ENCODE measurements around the gene SPZ1. TPM values are rescaled to one million over a fixed set of nuclear protein-coding genes. Genes with fewer than 3 reads are reported as not detected.
A peak's percentile ranks its signal among the peaks of the same experiment; 100 is the strongest.

Gene SPZ1
- total and polyA plus RNA-seq, 8 donors = not detected

GRCh38 chr5:80277191-80277590, 42.6 kb upstream of the SPZ1 start:
- TF ChIP-seq, protein P1, sequence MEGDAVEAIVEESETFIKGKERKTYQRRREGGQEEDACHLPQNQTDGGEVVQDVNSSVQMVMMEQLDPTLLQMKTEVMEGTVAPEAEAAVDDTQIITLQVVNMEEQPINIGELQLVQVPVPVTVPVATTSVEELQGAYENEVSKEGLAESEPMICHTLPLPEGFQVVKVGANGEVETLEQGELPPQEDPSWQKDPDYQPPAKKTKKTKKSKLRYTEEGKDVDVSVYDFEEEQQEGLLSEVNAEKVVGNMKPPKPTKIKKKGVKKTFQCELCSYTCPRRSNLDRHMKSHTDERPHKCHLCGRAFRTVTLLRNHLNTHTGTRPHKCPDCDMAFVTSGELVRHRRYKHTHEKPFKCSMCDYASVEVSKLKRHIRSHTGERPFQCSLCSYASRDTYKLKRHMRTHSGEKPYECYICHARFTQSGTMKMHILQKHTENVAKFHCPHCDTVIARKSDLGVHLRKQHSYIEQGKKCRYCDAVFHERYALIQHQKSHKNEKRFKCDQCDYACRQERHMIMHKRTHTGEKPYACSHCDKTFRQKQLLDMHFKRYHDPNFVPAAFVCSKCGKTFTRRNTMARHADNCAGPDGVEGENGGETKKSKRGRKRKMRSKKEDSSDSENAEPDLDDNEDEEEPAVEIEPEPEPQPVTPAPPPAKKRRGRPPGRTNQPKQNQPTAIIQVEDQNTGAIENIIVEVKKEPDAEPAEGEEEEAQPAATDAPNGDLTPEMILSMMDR (IDR thresholded peaks at IDR 0.05) = no peak
- no peak for TF ChIP-seq EP300 (IDR thresholded peaks at IDR 0.05)
- TF ChIP-seq POLR2A (IDR thresholded peaks at IDR 0.05) = no peak
- TF ChIP-seq POLR2AphosphoS5 (IDR thresholded peaks at IDR 0.05) = no peak
- no peaks in the 10 kb centered on the region for H3K4me1 ChIP-seq
- H3K4me3 ChIP-seq = no peak overlapping the region
- WGBS, 5 donors = 52 to 63% (median 59%) methylated on average over 2 of the region's 2 CpGs
- no peaks in the 10 kb centered on the region for H3K36me3 ChIP-seq
- H3K27ac ChIP-seq = no peak overlapping the region
- H3K9me3 ChIP-seq = no peaks in the 10 kb centered on the region
- DNase-seq = peak in 1 of 2 donors; percentile 32
- intact Hi-C loops (cut with DNase I; ENCODE audit: low total_unique reads) = loop anchor here (10.0 kb wide), 1 partner anchor 172 kb away; no protein-coding TSS in a partner anchor
- H3K27me3 ChIP-seq = no peaks in the 10 kb centered on the region

GRCh38 chr5:80282054-80282453, 37.7 kb upstream of the SPZ1 start:
- H3K4me3 ChIP-seq = no peak overlapping the region
- WGBS, 5 donors = 53 to 68% (median 64%) methylated on average over 3 of the region's 3 CpGs
- no peaks in the 10 kb centered on the region for H3K9me3 ChIP-seq
- H3K27ac ChIP-seq = no peak overlapping the region
- H3K4me1 ChIP-seq = no peaks in the 10 kb centered on the region
- TF ChIP-seq, protein P1 (IDR thresholded peaks at IDR 0.05) = no peak
- no peak for TF ChIP-seq POLR2AphosphoS5 (IDR thresholded peaks at IDR 0.05)
- TF ChIP-seq EP300 (IDR thresholded peaks at IDR 0.05) = no peak
- TF ChIP-seq POLR2A (IDR thresholded peaks at IDR 0.05) = no peak
- no peak for DNase-seq
- no peaks in the 10 kb centered on the region for H3K36me3 ChIP-seq
- intact Hi-C loops (cut with DNase I; ENCODE audit: low total_unique reads) = no loop called here
- H3K27me3 ChIP-seq = no peaks in the 10 kb centered on the region

DNA sequence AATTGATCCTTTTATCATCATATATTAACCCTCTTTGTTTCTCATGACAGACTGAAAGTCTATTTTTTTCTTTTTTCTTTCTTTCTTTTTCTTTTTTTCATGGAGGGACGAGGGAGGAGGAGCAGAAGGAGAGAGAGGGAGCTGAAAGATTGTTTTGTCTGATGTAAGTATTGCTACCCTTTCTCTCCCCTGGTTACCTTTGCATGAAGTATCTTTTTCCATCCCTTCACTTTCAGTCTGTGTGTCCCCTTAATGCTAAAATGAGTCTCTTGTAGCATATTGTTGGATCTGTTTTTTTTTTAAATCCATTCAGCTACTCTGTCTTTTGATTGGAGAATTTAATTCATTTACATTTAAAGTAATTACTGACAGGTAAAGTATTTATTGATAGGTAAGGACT, 36.4 kb upstream of the SPZ1 start:
- H3K4me1 ChIP-seq = no peaks in the 10 kb centered on the region
- TF ChIP-seq, protein P1 (IDR thresholded peaks at IDR 0.05) = no peak
- TF ChIP-seq EP300 (IDR thresholded peaks at IDR 0.05) (no peak), POLR2A (IDR thresholded peaks at IDR 0.05) (no peak), POLR2AphosphoS5 (IDR thresholded peaks at IDR 0.05) (no peak)
- no peaks in the 10 kb centered on the region for H3K36me3 ChIP-seq
- H3K4me3 ChIP-seq = no peak overlapping the region
- WGBS, 5 donors = 55 to 93% (median 63%) methylated on average over 1 of the region's 1 CpG
- H3K9me3 ChIP-seq = no peaks in the 10 kb centered on the region
- no peaks in the 10 kb centered on the region for H3K27me3 ChIP-seq
- no peak overlapping the region for H3K27ac ChIP-seq
- intact Hi-C loops (cut with DNase I; ENCODE audit: low total_unique reads) = no loop called here
- no peak for DNase-seq

DNA sequence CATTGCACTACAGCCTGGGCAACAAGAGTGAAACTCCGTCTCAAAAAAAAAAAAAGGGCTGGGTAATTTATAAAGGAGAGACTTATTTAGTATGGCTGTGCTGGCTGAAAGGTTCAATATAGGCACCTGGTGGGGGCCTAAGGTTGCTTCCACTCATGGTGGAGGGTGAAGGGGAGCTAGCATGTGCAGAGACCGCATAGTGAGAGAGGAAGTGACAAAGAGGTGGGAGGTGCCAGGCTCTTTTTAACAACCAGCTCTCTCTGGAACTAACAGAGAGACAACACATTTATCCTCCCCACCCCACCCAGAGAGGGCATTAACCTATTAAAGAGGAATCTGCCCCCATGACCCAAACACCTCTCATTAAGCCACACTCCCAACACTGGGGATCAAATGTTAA, 35.1 kb upstream of the SPZ1 start:
- no peak overlapping the region for H3K4me3 ChIP-seq
- TF ChIP-seq POLR2AphosphoS5 (IDR thresholded peaks at IDR 0.05) = no peak
- no peak for TF ChIP-seq EP300 (IDR thresholded peaks at IDR 0.05)
- TF ChIP-seq, protein P1 (IDR thresholded peaks at IDR 0.05) = no peak
- intact Hi-C loops (cut with DNase I; ENCODE audit: low total_unique reads) = no loop called here
- H3K36me3 ChIP-seq = no peaks in the 10 kb centered on the region
- no peaks in the 10 kb centered on the region for H3K27me3 ChIP-seq
- WGBS, 5 donors = 57 to 78% (median 64%) methylated on average over 2 of the region's 2 CpGs
- DNase-seq = peak in 1 of 2 donors; percentile 37
- H3K9me3 ChIP-seq = no peaks in the 10 kb centered on the region
- no peaks in the 10 kb centered on the region for H3K4me1 ChIP-seq
- no peak overlapping the region for H3K27ac ChIP-seq

Data from stomach (tissue), 9 donors.